GM12875 (cell line): Measurements from ENCODE around the gene HEXIM2.

Experiments
- H3K4me3 ChIP-seq: one replicate; pipeline ENCODE4 v1.5.1; 2011; ENCODE audit warnings: low read depth, low read length, control low read depth
- TF ChIP-seq, protein P1 (sequence below): IDR thresholded peaks from 2 replicates; pipeline ENCODE4 v1.5.1; 2011; ENCODE audit warnings: low read depth, mild to moderate bottlenecking, control low read depth, inconsistent platforms, low read length, moderate library complexity, borderline replicate concordance; ENCODE audit not compliant: insufficient read depth

HEXIM2 gene, protein sequence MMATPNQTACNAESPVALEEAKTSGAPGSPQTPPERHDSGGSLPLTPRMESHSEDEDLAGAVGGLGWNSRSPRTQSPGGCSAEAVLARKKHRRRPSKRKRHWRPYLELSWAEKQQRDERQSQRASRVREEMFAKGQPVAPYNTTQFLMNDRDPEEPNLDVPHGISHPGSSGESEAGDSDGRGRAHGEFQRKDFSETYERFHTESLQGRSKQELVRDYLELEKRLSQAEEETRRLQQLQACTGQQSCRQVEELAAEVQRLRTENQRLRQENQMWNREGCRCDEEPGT

DNA sequence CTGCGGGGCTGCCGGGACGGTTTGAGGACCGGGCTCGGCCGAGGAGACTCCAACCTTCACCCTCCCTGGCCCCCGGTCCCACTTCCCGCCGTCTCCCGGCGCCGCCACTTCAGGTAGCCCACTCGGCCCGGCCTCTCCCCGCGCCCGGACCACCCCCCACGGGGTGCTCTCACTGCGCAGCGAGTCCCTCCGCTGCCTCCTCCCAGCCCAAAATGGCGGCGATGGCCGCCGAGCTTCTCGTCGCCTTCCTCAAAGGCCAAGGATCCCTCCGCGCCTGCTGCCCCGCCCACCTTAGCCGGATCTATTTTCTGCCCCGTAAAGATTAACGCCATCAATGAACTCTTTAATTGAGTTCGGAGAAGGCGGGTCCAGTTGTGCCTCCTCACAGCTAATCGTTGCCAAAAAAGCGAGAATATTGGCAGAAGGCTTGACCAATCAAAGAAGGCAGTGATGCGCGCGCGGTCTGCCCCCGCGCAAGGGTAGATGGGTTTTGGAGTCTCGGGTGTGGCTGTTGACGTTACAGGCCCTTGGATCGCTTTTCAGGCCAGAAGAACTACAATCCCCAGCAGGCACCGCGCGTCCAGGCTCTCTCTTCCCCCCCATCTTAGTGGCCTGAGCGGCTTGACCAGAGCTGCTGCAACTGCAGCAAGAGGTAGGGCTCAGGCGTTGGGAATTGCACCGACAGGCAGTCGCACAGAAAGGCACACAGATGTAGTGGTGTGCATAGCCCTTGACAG is at the start of gene HEXIM2:
Gene HEXIM2 (plus strand): TSS at position 588 of the 737 bp plus-strand sequence. CDS start 919 bp downstream, outside the sequence.
- peak within 1 kb of the TSS; percentile 76 for H3K4me3 ChIP-seq
- TF ChIP-seq, protein P1, sequence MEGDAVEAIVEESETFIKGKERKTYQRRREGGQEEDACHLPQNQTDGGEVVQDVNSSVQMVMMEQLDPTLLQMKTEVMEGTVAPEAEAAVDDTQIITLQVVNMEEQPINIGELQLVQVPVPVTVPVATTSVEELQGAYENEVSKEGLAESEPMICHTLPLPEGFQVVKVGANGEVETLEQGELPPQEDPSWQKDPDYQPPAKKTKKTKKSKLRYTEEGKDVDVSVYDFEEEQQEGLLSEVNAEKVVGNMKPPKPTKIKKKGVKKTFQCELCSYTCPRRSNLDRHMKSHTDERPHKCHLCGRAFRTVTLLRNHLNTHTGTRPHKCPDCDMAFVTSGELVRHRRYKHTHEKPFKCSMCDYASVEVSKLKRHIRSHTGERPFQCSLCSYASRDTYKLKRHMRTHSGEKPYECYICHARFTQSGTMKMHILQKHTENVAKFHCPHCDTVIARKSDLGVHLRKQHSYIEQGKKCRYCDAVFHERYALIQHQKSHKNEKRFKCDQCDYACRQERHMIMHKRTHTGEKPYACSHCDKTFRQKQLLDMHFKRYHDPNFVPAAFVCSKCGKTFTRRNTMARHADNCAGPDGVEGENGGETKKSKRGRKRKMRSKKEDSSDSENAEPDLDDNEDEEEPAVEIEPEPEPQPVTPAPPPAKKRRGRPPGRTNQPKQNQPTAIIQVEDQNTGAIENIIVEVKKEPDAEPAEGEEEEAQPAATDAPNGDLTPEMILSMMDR = no peak

DNA sequence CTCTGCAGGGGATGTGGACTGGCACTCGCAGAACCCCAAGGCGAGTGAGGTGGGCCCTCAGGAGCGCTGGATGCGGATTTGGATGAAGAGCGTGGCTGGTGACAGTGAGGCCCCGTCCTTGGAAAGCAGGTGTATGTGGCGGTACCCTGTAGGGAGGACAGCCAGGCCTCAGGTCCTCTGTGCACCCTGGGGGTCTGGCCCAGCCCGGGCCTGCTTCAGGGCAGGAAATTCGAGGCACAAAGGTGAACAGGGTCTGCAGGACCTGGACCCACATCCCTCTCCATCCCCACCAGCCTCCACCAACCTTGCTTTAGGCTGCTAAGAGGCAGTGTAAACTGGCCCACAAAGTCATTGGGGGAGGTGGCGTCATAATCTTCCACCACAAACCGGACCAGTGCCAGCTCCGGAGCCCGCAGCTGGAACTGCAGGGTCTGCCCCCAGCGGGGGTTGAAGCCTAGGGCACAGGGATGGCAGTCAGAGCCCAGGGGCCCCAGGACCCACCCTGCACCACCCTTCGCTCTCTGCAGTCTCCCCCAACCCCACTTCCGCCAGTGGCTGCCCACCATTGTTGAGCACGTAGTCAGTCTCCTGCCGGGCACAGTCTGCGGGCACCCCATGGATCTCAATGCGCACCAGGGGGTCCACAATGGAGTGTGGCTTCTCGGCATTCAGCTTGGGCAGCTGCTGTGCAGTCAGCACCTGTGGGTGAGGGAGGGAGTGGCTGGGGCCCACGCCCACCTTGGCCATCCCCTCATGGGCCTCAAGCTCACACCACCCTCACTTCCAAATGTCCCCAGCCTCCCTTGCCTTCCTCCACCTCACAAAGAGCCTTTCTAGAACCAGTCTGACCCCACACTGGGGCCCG is 48.9 kb upstream of the HEXIM2 start:
- TF ChIP-seq, protein P1 = no peak
- no peak overlapping the region for H3K4me3 ChIP-seq

DNA sequence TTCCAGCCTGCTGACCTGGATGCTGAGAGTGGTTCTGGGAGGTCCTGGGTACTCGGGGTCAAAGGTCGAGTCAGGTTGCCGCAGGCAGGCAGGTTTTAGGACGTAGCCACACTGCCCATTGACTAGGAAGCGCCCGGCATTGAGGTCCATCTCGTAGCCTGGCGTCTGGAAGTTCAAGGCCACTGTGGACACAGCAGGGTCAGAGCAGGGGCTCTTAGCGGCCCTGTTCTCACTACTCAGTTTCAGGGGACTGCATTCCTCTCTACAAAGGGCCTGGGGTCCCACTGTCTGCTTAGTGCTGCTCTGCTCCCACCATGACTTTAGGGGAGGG is 48.3 kb upstream of the HEXIM2 start:
- no peak overlapping the region for H3K4me3 ChIP-seq
- TF ChIP-seq, protein P1 = no peak

DNA sequence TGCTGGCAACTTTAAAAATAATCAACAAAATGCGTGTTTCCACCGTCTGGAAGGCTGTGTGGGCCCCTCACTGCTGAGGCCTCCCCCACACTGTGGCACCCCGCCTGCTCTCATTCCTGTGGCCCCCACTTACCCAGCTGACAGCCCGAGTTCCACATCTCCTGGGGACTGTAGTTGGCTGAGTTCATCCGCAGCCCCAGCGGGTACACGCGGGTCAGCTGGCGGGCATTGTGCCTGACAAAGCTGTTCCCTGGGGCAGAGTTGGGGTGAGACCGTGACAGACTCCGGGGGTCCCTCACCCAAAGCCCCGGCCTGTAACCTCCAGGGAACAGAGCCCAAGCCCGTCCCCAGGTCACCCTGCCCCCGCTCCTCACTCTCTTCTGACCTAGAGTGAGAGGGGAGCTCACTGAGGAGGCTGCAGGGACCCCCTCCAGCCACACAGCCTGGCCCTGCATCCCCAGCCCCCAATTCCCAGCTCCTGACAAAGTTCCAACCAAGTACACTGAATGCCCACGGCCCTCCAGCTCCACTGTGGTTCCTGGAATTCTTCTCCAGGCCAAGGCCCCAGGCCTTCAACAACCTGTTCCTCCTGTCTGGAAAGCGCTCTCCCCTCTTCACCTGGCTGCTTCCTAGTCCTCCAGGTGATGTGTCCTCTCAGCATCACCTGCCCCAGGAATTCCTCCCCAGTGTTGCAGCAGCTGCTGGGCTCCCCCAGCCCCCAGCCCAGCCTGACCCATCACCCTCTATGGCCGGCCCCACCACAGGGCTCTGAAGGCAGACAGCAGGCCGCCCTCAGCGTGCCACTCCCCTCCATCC is 47.4 kb upstream of the HEXIM2 start:
- no peak overlapping the region for H3K4me3 ChIP-seq
- TF ChIP-seq, protein P1 = no peak

DNA sequence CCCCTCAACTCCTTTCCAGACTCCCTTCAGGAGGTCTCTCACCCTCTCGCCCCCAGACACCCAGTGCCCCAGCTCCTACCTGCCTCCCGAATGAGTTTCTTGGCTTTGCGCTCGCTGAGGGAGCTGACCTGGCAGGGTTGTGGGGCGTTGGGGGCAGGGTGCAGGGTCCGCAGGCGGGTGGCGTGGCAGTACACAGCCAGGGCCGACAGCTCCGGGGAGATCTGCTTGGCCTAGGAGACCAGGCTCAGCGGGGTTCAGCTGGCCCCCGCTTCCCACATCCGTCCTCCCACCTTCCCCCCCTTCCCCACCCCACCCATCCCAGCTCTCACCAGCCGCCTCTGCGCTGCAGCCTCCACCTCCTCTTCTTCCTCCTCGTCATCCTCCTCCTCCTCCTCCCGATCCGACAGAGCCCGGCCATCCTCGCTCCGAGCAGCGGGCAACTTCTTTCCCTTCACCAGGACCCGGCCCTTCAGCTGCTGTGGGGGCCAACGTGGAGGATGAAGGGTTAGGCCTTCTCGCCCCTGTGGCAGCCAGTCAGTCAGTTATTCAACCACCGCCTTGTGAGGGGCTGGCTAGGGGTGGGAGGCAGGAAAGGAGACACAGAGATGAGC is 46.6 kb upstream of the HEXIM2 start:
- TF ChIP-seq, protein P1 = no peak
- H3K4me3 ChIP-seq = no peak overlapping the region

DNA sequence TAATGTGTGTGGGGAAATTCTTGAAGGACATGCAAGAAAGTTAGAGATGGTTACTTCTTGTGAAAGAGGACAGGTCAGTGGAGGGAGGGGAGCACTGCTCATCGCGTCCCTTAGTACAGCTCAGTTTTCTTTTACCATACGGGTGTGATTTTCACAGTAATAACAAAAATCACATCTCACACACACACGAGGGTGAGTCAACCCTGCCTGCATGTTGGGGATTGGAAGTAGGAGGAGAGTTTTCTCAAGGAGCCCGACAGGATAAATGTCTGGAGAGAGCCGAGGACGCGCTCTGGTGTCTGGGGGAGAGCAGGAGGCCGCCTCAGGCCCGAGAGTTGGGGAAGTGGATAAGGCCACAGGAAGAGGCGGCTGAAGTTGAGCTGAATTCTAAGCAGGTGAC is 45.8 kb upstream of the HEXIM2 start:
- H3K4me3 ChIP-seq = no peak overlapping the region
- TF ChIP-seq, protein P1 = no peak
